GM21825 (cell line): ENCODE measurements around the gene BRSK2.
"Not testable (repeated sequence)": the region's sequence is repeated elsewhere in the genome, so short reads cannot be mapped to it uniquely, and the experiment has no call there.

Experiments
- ATAC-seq: cut with Tn5 transposase; IDR thresholded peaks from one replicate; pipeline ENCODE4 v1.9.1; 2021; ENCODE audit warnings: mild to moderate bottlenecking, moderate library complexity; ENCODE audit not compliant: unreplicated experiment

BRSK2 gene

DNA sequence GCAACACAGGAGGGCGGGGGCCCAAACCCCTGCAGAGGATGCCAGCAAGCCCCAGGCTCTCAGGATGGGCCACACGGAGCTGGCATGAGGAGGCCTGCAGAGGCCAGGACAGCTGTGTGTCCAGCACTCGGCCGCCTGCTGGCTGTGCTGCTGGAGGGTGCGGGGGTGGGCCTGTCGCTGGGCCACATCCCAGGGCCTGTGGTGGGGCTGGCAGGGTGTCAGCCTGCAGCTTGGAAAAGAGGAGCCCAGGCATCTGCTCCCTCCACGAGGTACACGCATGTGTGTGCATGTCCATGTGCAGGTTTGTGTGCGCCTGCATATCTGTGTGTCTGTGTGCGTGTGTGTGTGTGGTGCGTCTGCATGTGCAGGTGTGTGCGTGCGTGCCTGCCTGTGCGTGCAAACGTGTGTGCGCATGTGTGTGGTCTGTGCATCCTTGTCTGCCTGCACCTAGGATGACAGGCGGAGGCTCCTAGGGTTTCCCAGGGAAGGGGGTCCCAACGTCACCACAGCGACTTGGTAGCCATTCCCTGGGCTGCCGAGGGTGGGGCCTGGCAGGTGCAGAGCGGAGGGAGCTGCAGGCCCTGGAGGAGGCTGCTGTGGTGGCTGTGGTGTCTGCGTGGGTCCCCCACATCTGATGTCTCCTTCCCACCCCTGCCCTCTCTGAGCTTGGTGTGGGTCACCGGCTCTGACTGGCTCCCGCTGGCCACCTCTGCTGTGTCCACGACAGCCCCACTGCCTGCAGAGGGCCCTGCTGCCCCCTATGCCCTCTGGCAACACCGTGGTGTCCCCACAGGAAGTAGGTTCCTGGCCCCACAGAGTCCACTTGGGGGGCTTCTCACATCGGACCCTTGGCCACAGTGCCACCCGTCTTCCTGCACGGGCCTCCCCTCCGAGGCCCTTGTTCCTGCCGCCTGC lies 17.1 kb downstream of the BRSK2 start:
- ATAC-seq = no peak

DNA sequence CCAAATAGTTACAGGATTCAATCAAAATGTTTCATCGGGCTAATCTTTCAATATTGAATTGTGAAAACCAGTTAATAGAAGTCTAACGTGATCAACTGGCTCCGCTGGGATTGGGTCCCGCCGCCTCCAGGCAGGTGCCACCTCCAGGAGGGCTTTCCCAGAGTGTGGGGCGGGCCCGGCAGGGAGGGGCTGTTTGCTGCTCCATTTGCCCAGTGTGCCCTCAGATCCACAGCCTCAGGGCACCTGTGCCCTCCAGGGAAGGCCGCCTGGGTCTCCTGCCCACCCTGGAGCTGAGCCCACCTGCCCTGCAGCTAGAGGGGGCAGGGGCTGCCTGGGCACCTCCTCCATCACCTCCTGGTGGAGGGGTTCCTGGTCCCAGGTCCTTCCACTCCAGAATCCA lies 17.9 kb downstream of the BRSK2 start:
- ATAC-seq = no peak

DNA sequence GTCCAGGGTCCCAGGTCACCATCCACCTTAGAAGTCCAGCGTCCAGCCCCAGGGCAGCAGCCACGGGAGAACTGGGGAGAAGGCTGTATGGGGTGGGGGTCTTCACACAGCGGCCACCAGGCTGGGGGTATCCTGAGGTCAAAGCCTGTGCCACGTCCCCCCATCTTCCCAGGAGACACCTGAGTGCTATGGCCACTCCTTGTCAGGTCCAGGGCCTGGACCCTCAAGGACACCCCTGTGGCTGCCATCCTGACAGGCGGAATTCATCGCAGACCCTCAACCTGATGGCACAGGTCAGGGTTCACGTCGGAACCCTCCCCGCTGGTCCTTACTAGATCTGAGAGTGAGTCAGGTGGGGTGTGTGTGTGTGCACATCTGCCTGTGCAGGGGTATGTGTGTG lies 18.6 kb downstream of the BRSK2 start:
- ATAC-seq = no peak

GRCh38 chr11:1409108-1409851 lies 19.5 kb downstream of the BRSK2 start:
- no peak for ATAC-seq

- not testable (repeated sequence) for ATAC-seq
These were observed 20.1 kb downstream of the BRSK2 start for GRCh38 chr11:1409852-1410125.

DNA sequence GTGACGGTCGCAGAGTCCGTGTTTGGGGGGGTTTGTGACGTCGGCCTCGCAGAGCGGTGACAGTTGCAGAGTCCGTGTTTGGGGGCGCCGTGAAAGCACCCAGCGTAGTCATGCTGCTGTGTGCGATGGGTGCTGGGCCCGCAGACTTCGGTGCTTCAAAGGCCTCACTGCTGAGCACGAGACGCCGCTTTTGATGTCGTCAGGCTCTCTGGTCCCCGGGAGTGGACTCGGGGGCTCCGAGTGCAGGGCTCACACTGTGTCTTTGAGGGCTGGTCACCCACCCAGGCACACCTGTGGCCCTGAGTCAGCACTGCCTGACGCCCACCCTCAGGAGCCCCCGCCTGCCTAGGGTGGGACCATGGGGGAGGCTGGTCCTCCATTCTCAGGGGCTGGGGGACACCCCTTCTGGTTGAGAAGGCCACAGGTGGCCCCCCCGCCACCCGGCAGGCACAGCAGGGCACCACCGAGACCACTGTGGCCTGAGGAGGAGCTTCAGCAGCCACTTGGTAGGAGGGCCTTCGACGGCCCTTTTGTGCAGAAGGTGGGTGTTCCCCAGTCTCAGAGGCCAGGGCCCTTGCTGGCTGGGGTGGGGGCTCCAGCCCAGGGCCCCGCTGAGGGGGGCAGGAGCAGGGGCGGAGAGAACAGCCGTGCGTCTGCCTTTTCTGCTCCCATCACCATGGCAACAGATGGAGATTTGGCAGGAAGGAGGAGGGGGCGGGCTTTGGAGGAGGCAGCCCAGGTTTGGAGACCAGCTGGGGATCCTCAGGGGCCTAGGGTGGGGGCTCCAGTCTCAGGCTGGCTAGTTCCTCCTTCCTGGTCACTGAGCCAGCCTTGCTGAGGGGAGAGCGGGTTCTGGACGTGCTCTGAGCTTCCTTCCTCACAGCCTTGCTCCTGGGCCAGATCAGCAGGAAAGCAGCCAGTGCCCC lies 20.9 kb downstream of the BRSK2 start:
- no peak for ATAC-seq

- no peak for ATAC-seq
These were observed 21.6 kb downstream of the BRSK2 start for GRCh38 chr11:1411301-1411700.

DNA sequence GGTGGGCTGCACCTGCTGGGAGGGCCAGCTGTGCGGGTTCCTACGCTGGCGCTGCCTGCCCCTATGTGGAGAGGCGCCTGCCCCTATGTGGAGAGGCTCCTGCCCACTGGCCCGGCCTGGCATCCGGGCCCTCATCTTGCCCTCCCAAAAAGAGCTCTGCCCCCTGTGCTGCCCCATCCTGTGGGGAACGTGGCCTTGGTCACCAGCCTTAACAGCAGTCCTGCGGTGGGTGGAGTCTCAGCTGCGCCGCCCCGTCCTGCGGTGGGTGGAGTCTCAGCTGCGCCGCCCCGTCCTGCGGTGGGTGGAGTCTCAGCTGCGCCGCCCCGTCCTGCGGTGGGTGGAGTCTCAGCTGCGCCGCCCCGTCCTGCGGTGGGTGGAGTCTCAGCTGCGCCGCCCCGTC lies 22.0 kb downstream of the BRSK2 start:
- not testable (repeated sequence) for ATAC-seq

GRCh38 chr11:1412377-1413095 lies 22.8 kb downstream of the BRSK2 start:
- ATAC-seq = no peak

- ATAC-seq = no peak
These were observed 24.9 kb downstream of the BRSK2 start for GRCh38 chr11:1414650-1415049.

GRCh38 chr11:1415631-1416030 lies 25.9 kb downstream of the BRSK2 start:
- ATAC-seq = no peak

DNA sequence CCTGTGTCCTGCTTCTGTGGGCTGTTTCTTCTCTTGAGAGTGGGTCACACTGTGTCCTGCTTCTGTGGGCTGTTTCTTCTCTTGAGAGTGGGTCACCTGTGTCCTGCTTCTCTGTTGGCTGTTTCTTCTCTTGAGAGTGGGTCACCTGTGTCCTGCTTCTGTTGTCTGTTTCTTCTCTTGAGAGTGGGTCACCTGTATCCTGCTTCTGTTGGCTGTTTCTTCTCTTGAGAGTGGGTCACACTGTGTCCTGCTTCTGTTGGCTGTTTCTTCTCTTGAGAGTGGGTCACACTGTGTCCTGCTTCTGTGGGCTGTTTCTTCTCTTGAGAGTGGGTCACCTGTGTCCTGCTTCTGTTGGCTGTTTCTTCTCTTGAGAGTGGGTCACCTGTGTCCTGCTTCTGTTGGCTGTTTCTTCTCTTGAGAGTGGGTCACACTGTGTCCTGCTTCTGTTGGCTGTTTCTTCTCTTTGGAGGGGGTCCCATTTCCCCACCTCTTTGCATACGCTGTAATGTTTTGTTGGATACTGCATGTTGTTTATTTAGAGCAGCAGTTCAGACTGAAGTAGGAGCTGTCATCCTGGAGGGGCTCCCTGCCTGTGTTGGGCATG lies 28.6 kb downstream of the BRSK2 start:
- not testable (repeated sequence) for ATAC-seq

DNA sequence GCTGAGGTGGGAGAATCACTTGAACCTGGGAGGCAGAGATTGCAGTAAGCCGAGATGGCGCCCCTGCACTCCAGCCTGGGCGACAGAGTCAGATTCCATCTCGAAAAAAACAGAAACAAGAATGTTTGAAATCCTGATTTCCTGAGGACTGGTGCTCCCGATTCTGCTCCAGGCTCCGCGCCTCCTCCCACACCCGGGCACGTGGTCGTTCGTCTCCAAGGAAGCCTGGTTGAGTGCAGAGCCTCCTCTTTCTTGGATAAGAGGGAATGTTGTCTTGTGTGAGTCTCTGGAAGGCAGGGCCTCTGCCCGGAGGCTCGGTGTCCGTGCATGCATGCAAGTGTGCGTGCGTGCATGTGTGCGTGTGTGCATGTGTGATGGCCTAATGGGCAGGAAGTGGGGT lies 30.1 kb downstream of the BRSK2 start:
- ATAC-seq = no peak

DNA sequence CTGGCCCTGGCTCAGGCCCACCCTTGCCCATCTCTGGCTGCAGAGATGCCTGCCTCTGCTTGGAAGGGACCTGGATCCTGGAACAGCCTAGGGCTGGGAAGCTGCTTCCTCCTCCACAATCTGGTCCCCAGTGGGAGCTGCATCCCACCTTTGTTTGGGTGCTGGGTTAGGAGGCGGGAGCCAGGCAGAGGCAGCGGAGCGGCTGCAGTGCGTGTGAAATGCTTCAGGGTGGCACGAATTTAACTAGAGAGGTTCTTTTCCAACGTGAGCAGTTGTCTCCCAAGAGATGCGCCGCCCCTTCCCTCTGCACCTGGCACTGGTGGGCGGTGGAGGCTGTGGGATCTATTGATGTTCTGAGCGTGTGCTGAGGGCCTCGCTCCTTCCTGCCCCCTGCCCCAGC lies 31.6 kb downstream of the BRSK2 start:
- ATAC-seq = no peak

DNA sequence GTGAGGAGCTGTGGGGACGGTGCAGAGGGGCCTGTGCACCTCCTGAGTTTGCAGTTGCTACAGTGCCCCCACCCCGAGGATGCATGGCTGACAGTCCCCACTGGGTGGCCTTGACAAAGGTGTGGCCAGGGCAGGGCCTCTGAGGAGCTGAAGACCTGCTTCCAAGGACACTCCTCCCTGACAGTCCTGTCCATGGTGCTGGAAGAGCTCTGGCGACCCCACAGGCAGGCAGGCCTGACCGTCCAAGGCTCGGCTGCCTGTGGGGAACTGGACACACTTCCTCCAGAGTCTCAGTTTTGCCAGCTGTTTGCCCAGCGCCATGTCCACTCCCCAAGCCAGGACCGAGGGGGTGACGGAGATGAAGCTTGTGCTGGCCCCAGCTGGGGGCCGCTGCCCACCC lies 32.7 kb downstream of the BRSK2 start:
- no peak for ATAC-seq

GRCh38 chr11:1422981-1423380 lies 33.2 kb downstream of the BRSK2 start:
- ATAC-seq = no peak

GRCh38 chr11:1423406-1423805 lies 33.7 kb downstream of the BRSK2 start:
- ATAC-seq = not testable (repeated sequence)

DNA sequence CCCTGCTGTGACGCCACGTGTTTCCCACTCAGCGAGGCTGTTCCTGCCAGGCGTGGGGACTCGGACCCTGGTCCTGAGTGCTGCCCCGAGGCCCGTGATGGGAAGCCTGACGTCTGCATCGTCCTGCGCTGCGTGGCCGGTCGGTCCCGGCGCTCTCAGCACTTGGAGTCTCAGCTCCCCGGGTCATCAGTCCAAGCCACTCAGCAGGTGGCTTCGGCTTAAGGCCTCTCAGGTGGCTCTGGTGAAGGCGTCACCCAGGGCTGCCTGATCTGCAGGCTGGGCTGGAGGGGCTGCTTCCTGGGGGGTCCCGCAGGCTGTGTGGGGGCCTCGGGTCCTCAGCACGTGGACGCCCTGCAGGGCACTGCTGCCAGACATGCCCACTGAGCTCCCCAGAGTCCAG lies 35.3 kb downstream of the BRSK2 start:
- no peak for ATAC-seq

DNA sequence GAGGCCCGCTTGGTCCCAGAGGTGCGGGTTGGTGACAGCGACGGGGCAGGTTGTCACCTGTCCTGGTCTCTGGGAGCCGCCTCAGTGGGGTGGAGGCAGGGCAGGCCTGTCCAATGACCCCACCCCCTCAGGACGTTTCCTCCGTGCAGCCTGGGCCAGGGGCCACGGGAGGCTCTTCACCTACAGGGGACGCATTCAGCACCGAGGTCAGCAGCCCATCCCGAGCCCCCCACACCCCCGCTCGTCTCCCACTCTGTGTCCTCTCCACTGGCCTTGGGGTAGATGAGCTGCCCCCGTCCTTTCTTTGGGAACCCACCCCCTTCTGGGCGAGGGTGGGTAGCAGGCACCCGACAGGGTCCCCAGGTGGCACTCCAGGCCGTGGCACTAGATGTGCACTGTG lies 35.7 kb downstream of the BRSK2 start:
- no peak for ATAC-seq

DNA sequence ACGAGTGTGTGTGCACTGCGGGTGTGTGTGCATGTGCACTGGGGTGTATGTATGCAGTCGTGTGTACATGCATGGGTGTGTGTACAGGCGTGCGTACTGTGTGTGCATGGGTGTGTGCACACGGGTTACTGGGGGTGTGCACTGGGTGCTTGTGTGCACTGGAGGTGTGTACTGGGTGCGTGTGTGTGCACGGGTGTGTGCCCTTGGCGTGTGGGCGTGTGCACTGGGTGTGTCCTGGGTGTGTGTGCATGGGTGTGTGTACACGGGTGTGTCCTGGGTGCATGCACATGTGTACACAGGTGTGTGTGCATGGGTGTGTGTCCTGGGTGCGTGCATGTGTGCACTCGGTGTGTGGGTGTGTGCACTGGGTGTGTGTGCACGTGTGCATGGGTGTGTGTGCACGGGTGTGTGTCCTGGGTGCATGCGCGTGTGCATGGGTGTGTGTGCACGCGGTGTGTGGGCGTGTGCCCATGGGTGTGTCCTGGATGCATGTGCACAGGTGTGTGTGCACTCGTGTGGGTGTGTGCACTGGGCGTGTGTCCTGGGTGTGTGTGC lies 39.1 kb downstream of the BRSK2 start:
- ATAC-seq = no peak
